HepG2 (cell line): ENCODE results near the gene VPS11. TPM values are rescaled to one million over a fixed set of nuclear protein-coding genes. Genes with fewer than 3 reads are reported as not detected.
A peak's percentile ranks its signal among the peaks of the same experiment; 100 is the strongest.

ENCODE experiments used
- AHDC1 ChIP-seq: sonication (generic); formaldehyde crosslinking; IDR thresholded peaks from 2 replicates; pipeline ENCODE4 v1.5.1; 2020; ENCODE audit warnings: mild to moderate bottlenecking, missing genetic modification reagents, borderline replicate concordance
- ARNT ChIP-seq: fragments of 450-650 bp; IDR thresholded peaks from 2 replicates; pipeline ENCODE4 v1.6.1; 2017
- FIP1L1 ChIP-seq: fragments of 200-400 bp; formaldehyde crosslinking; IDR thresholded peaks from 2 replicates; pipeline ENCODE4 v1.6.1; 2018; ENCODE audit warnings: low read depth, mild to moderate bottlenecking, low read length, moderate library complexity, borderline replicate concordance; ENCODE audit not compliant: insufficient read depth
- GPN1 ChIP-seq: sonication (generic); formaldehyde crosslinking; IDR thresholded peaks from 2 replicates; pipeline ENCODE4 v1.5.1; 2020; ENCODE audit warnings: missing genetic modification reagents, borderline replicate concordance
- HDAC1 ChIP-seq: sonication (generic); formaldehyde crosslinking; IDR thresholded peaks from 2 replicates; pipeline ENCODE4 v1.5.1; 2020; ENCODE audit warnings: mild to moderate bottlenecking, missing genetic modification reagents
- MEIS2 ChIP-seq: sonication (generic); formaldehyde crosslinking; IDR thresholded peaks from 2 replicates; pipeline ENCODE4 v1.9.0; 2021; ENCODE audit warnings: mild to moderate bottlenecking, missing genetic modification reagents
- NCOA5 ChIP-seq: sonication (generic); formaldehyde crosslinking; IDR thresholded peaks from 2 replicates; pipeline ENCODE4 v1.4.0; 2020; ENCODE audit warnings: missing genetic modification reagents
- SALL1 ChIP-seq: sonication (generic); formaldehyde crosslinking; IDR thresholded peaks from 2 replicates; pipeline ENCODE4 v1.8.0; 2022; ENCODE audit warnings: mild to moderate bottlenecking, missing genetic modification reagents
- TFAP4 ChIP-seq: sonication (generic); IDR thresholded peaks from 2 replicates; pipeline ENCODE4 v1.6.1; 2016; ENCODE audit warnings: low read depth, borderline replicate concordance
- ZBTB8A ChIP-seq: sonication (generic); formaldehyde crosslinking; IDR thresholded peaks from 2 replicates; pipeline ENCODE4 v1.4.0; 2020; ENCODE audit warnings: mild to moderate bottlenecking, low read depth, missing genetic modification reagents, borderline replicate concordance
- ZMAT3 ChIP-seq: sonication (generic); formaldehyde crosslinking; conservative IDR thresholded peaks from 2 replicates; pipeline ENCODE4 v1.7.0; 2021; ENCODE audit warnings: missing genetic modification reagents
- ZNF326 ChIP-seq: sonication (generic); formaldehyde crosslinking; IDR thresholded peaks from 2 replicates; pipeline ENCODE4 v1.4.0; 2020; ENCODE audit warnings: missing genetic modification reagents, borderline replicate concordance
- ZNF33B ChIP-seq: sonication (generic); formaldehyde crosslinking; IDR thresholded peaks from 2 replicates; pipeline ENCODE4 v1.5.1; 2020; ENCODE audit warnings: mild to moderate bottlenecking, missing genetic modification reagents
- ZNF550 ChIP-seq: sonication (generic); formaldehyde crosslinking; IDR thresholded peaks from 2 replicates; pipeline ENCODE4 v1.4.0; 2020; ENCODE audit warnings: mild to moderate bottlenecking, missing genetic modification reagents, borderline replicate concordance
- ZNF776 ChIP-seq: sonication (generic); formaldehyde crosslinking; IDR thresholded peaks from 2 replicates; pipeline ENCODE4 v1.4.0; 2020; ENCODE audit warnings: mild to moderate bottlenecking, missing genetic modification reagents
- polyA plus RNA-seq, 8 experiments: library from polyadenylated mRNA; depleted of rRNA in 3 of 8; stranded (reverse) in 7 of 8; unstranded in 1 of 8; fragments of >200 nt; fragmentation: Illumina TruSeq in 4 of 8; extraction: Trizol in 4 of 8; gene quantifications; 2 replicates each; pipeline versions ENCODE4 v1.2.1 to v1.2.3, GENCODE V29; 2011 to 2016; ENCODE audit warnings: low read depth in 4 of 8, missing spikeins in 1 of 8, mixed read lengths in 1 of 8; ENCODE audit not compliant: insufficient read depth in 1 of 8
- total RNA-seq, 5 experiments: library from RNA; depleted of rRNA; stranded (reverse); fragments of >200 nt; fragmentation: Illumina TruSeq; extraction: Trizol; gene quantifications; 2 replicates each; pipeline ENCODE4 v1.2.3, GENCODE V29; 2016; ENCODE audit warnings: low read depth in 1 of 5
- TF ChIP-seq, protein P1 (sequence below): sonication (generic); formaldehyde crosslinking; IDR thresholded peaks from 2 replicates; pipeline ENCODE4 v1.9.0; 2021; ENCODE audit warnings: missing genetic modification reagents, mild to moderate bottlenecking, borderline replicate concordance

The VPS11 gene
- total and polyA plus RNA-seq, 2 of the 13 experiments (the other 11 are each of a cell fraction or from before 2014, with no cell fraction given) = 13.7 to 21.6 TPM

- no peak for TF ChIP-seq AHDC1
- no peak for TF ChIP-seq HDAC1
- no peak for TF ChIP-seq ZNF326 (CRISPR knock-in tag)
- TF ChIP-seq, protein P1, sequence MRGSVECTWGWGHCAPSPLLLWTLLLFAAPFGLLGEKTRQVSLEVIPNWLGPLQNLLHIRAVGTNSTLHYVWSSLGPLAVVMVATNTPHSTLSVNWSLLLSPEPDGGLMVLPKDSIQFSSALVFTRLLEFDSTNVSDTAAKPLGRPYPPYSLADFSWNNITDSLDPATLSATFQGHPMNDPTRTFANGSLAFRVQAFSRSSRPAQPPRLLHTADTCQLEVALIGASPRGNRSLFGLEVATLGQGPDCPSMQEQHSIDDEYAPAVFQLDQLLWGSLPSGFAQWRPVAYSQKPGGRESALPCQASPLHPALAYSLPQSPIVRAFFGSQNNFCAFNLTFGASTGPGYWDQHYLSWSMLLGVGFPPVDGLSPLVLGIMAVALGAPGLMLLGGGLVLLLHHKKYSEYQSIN (CRISPR knock-in tag) = no peak
- TF ChIP-seq ARNT = no peak
- TF ChIP-seq ZNF33B = no peak
- no peak for TF ChIP-seq ZNF550
- TF ChIP-seq ZBTB8A (CRISPR knock-in tag) = no peak
- TF ChIP-seq ZMAT3 (CRISPR knock-in tag) = no peak
- no peak for TF ChIP-seq GPN1 (CRISPR knock-in tag)
- no peak for TF ChIP-seq MEIS2 (CRISPR knock-in tag)
- TF ChIP-seq TFAP4 = no peak
- no peak for TF ChIP-seq NCOA5 (CRISPR knock-in tag)
- TF ChIP-seq ZNF776 (CRISPR knock-in tag) = no peak
- peak; percentile 35; the same call in 1 of the 2 replicates for TF ChIP-seq FIP1L1
- peak; percentile 9; the same call in 1 of the 2 replicates for TF ChIP-seq SALL1 (CRISPR knock-in tag)
These were observed 26.6 kb downstream of the VPS11 start (continued) for GRCh38 chr11:119093942-119094815.
